DOHH2 (cell line): ENCODE measurements around the gene AZI2.

Source experiments
- H3F3A ChIP-seq: fragments of 200-600 bp; sonication (generic), shearing (Covaris generic); 2 replicates; pipeline ENCODE4 v1.6.0; 2016; ENCODE audit warnings: antibody characterized with exemption, mild to moderate bottlenecking; ENCODE audit not compliant: control insufficient read depth, insufficient read depth
- H3K27ac ChIP-seq: fragments of 200-600 bp; sonication (generic); 2 replicates; pipeline ENCODE4 v1.5.1; 2014; ENCODE audit warnings: low read depth, mild to moderate bottlenecking, low read length, moderate library complexity
- H3K27me3 ChIP-seq: fragments of 200-600 bp; sonication (generic); 2 replicates; pipeline ENCODE4 v1.6.1; 2014; ENCODE audit warnings: mild to moderate bottlenecking, low read length, mixed read lengths; ENCODE audit not compliant: control insufficient read depth
- H3K36me3 ChIP-seq: fragments of 200-600 bp; sonication (generic); 2 replicates; pipeline ENCODE4 v1.6.1; 2014; ENCODE audit warnings: mild to moderate bottlenecking, low read length, moderate library complexity, mixed read lengths; ENCODE audit not compliant: control insufficient read depth
- H3K4me1 ChIP-seq: fragments of 200-600 bp; sonication (generic); 2 replicates; pipeline ENCODE4 v1.6.1; 2014; ENCODE audit warnings: mild to moderate bottlenecking, low read length, mixed read lengths; ENCODE audit not compliant: control insufficient read depth
- H3K4me2 ChIP-seq: fragments of 200-600 bp; sonication (generic); 2 replicates; pipeline ENCODE4 v1.6.0; 2014; ENCODE audit warnings: mild to moderate bottlenecking, low read length, moderate library complexity
- H3K4me3 ChIP-seq: fragments of 200-600 bp; sonication (generic); 2 replicates; pipeline ENCODE4 v1.5.1; 2014; ENCODE audit warnings: mild to moderate bottlenecking, low read length, mixed read lengths
- H3K79me2 ChIP-seq: fragments of 200-600 bp; sonication (generic); 2 replicates; pipeline ENCODE4 v1.6.1; 2014; ENCODE audit warnings: mild to moderate bottlenecking, low read length, mixed read lengths; ENCODE audit not compliant: control insufficient read depth
- H3K9me2 ChIP-seq: fragments of 200-600 bp; sonication (generic); replicated peaks from 2 replicates; pipeline ENCODE4 v1.6.1; 2014; ENCODE audit warnings: mild to moderate bottlenecking, low read length, mixed read lengths; ENCODE audit not compliant: control insufficient read depth
- H3K9me3 ChIP-seq: fragments of 200-600 bp; sonication (generic); 2 replicates; pipeline ENCODE4 v1.6.1; 2014; ENCODE audit warnings: antibody characterized with exemption, low read length, mixed read lengths; ENCODE audit not compliant: control insufficient read depth, insufficient read depth
- H4K20me1 ChIP-seq: fragments of 200-600 bp; sonication (generic); 2 replicates; pipeline ENCODE4 v1.6.0; 2014; ENCODE audit warnings: low read depth, mild to moderate bottlenecking, antibody characterized with exemption, low read length, moderate library complexity; ENCODE audit not compliant: control insufficient read depth, insufficient read depth
- CTCF ChIP-seq: fragments of 200-600 bp; sonication (generic); IDR thresholded peaks from one replicate; pipeline ENCODE4 v1.5.1; 2014; ENCODE audit warnings: antibody characterized with exemption, mild to moderate bottlenecking, low read depth, low read length; ENCODE audit not compliant: poor library complexity, severe bottlenecking
- EZH2phosphoT487 ChIP-seq: fragments of 200-600 bp; sonication (generic); IDR thresholded peaks from 2 replicates; pipeline ENCODE4 v1.6.1; 2017; ENCODE audit warnings: borderline replicate concordance, mild to moderate bottlenecking, antibody characterized with exemption, low read length, moderate library complexity, mixed read lengths

The AZI2 gene

GRCh38 chr3:28300345-28300962 is 48.2 kb downstream of the AZI2 start:
- TF ChIP-seq CTCF (no peak), EZH2phosphoT487 (no peak)
- Histone ChIP-seq H3K9me3 (no peaks in the 10 kb centered on the region), H3K36me3 (no peaks in the 10 kb centered on the region), H3K4me1 (no peaks in the 10 kb centered on the region), H3K4me3 (no peak overlapping the region), H3K9me2 (no peaks in the 10 kb centered on the region), H3K27me3 (no peaks in the 10 kb centered on the region), H3K4me2 (no peak overlapping the region), H3K79me2 (no peaks in the 10 kb centered on the region), H4K20me1 (no peaks in the 10 kb centered on the region), H3K27ac (no peak overlapping the region), H3F3A (no peaks in the 10 kb centered on the region)

- Histone ChIP-seq H3K27me3 (no peaks in the 10 kb centered on the region), H3K79me2 (no peaks in the 10 kb centered on the region)
- TF ChIP-seq CTCF (no peak), EZH2phosphoT487 (no peak)
Measured at GRCh38 chr3:28299705-28300104, 48.9 kb downstream of the AZI2 start.

GRCh38 chr3:28295898-28296490 is 52.6 kb downstream of the AZI2 start:
- no peaks in the 10 kb centered on the region for H3K27me3 ChIP-seq
- H3K36me3 ChIP-seq = no peaks in the 10 kb centered on the region
- no peaks in the 10 kb centered on the region for H4K20me1 ChIP-seq
- no peaks in the 10 kb centered on the region for H3F3A ChIP-seq
- H3K4me1 ChIP-seq = no peaks in the 10 kb centered on the region
- no peaks in the 10 kb centered on the region for H3K9me2 ChIP-seq
- H3K4me3 ChIP-seq = no peak overlapping the region
- no peaks in the 10 kb centered on the region for H3K79me2 ChIP-seq
- H3K27ac ChIP-seq = no peak overlapping the region
- no peak overlapping the region for H3K4me2 ChIP-seq
- no peaks in the 10 kb centered on the region for H3K9me3 ChIP-seq
- TF ChIP-seq EZH2phosphoT487 (no peak), CTCF (no peak)

More at GRCh38 chr3:28299705-28300104, 48.9 kb downstream of the AZI2 start:
- no peaks in the 10 kb centered on the region for H4K20me1 ChIP-seq
- no peak overlapping the region for H3K4me2 ChIP-seq
- no peaks in the 10 kb centered on the region for H3K36me3 ChIP-seq
- H3K4me3 ChIP-seq = no peak overlapping the region
- no peaks in the 10 kb centered on the region for H3F3A ChIP-seq
- H3K27ac ChIP-seq = no peak overlapping the region
- no peaks in the 10 kb centered on the region for H3K9me2 ChIP-seq
- H3K4me1 ChIP-seq = no peaks in the 10 kb centered on the region
- H3K9me3 ChIP-seq = no peaks in the 10 kb centered on the region
